Measurements from ENCODE around the gene AGAP1.

DNA sequence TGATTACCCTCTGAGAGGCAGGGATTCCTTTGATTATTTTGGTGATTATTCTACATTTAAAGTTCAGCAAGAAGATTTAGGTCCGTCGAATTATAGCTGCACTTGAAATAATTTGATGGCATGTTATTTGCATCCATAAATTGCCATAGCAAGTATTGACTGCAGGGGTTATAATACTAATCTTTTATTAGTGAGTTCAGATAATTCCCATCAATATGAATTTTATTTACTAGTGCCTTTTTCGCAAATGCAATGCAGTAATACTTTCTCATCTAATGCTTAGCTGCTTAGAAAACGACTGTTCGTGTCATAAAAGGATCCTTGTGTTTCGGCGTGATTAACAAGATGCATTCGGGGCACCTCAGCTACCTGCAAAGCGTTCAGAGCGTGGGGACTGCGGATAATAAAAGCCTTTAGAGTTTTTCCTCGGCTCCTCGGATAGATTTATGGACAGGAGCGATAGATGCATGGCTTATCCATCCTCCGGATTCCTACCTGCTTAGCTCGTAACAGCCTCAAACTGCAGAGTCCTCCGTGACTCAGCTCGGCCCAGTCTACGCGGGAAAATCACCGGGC, 676.8 kb downstream of the AGAP1 start:
- TF ChIP-seq, protein P1, sequence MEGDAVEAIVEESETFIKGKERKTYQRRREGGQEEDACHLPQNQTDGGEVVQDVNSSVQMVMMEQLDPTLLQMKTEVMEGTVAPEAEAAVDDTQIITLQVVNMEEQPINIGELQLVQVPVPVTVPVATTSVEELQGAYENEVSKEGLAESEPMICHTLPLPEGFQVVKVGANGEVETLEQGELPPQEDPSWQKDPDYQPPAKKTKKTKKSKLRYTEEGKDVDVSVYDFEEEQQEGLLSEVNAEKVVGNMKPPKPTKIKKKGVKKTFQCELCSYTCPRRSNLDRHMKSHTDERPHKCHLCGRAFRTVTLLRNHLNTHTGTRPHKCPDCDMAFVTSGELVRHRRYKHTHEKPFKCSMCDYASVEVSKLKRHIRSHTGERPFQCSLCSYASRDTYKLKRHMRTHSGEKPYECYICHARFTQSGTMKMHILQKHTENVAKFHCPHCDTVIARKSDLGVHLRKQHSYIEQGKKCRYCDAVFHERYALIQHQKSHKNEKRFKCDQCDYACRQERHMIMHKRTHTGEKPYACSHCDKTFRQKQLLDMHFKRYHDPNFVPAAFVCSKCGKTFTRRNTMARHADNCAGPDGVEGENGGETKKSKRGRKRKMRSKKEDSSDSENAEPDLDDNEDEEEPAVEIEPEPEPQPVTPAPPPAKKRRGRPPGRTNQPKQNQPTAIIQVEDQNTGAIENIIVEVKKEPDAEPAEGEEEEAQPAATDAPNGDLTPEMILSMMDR (IDR thresholded peaks at IDR 0.05): no peak
- TF ChIP-seq EZH2phosphoT487 (IDR thresholded peaks at IDR 0.05): no peak

All from neural progenitor cell (in vitro differentiated cells).